ENCODE data around the gene GPD2. TPM values are rescaled to one million over a fixed set of nuclear protein-coding genes. Genes with fewer than 3 reads are reported as not detected.

Gene GPD2
- total and polyA plus RNA-seq, 2 of the 8 experiments (the other 6 are each of a cell fraction or from before 2014, with no cell fraction given): 8.4 to 43.1 TPM

- POLR2A ChIA-PET (ENCODE audit: partially characterized antibody): no interaction called here
- 90% methylated on average over 3 of the region's 3 CpGs; no CpG with 5 or more reads in 1 of the 2 experiments for WGBS, 2 experiments (ENCODE audit: extremely low coverage in 1 of 2, insufficient coverage in 1 of 2, insufficient read length in 1 of 2, insufficient replicate concordance in 2 of 2, low coverage in 1 of 2, low lambda C conversion rate in 2 of 2, missing lambda C conversion rate in 1 of 2)
- no peak for DNase-seq (ENCODE audit: low read depth in 1 of 2, low spot score in 2 of 2)
Observed at GRCh38 chr2:156456616-156457015, 20.4 kb downstream of the GPD2 start.

More at GRCh38 chr2:156456616-156457015, 20.4 kb downstream of the GPD2 start:
- Histone ChIP-seq H2BK20ac (ENCODE audit: low read length) (no peak overlapping the region), H4K20me1 (replicated peaks in 1 of 2; ENCODE audit: control insufficient read depth in 1 of 2, insufficient read depth in 2 of 2, low read length in 2 of 2) (no peaks in the 10 kb centered on the region), H4K5ac (ENCODE audit: insufficient read length, low read depth, low read length) (no peak overlapping the region), H2BK120ac (replicated peaks; ENCODE audit: low read depth, low read length) (no peak overlapping the region), H2BK12ac (ENCODE audit: low read depth, low read length) (no peak overlapping the region), H3K9ac (replicated peaks in 1 of 4; ENCODE audit: extremely low read depth in 1 of 4, low read depth in 3 of 4, low read length in 3 of 4) (no peak overlapping the region), H3K56ac (replicated peaks; ENCODE audit: insufficient read length, low read depth, low read length) (no peak overlapping the region), H3K14ac (ENCODE audit: insufficient read length) (no peak overlapping the region), H3K4ac (replicated peaks; ENCODE audit: insufficient read length, low read depth, low read length) (no peak overlapping the region), H3K79me1 (ENCODE audit: low read depth, low read length) (0 out of 2 replicates have a peak, but pooled peaks cover 2% of the 10 kb centered on the region), H3K36me3 (ENCODE audit: control insufficient read depth in 2 of 4, insufficient read depth in 4 of 4, low read length in 3 of 4) (no peaks in the 10 kb centered on the region), H2BK15ac (ENCODE audit: low read length) (no peak overlapping the region; the same call in 1 of the 2 replicates), H2BK5ac (ENCODE audit: low read depth, low read length) (no peak overlapping the region), H3K27ac (ENCODE audit: low read depth, low read length) (no peak overlapping the region), H3K4me2 (ENCODE audit: insufficient read depth in 1 of 2, low read depth in 2 of 2, low read length in 2 of 2) (no peak overlapping the region), H3K18ac (ENCODE audit: extremely low read depth, low read length) (no peak overlapping the region), H3K4me1 (replicated peaks in 1 of 4; ENCODE audit: control insufficient read depth in 3 of 4, insufficient read depth in 4 of 4, low read length in 3 of 4) (peaks cover 0 to 4% (median 0%) of the 10 kb centered on the region in 4 experiments; a peak in 1 of 7 replicates), H2AFZ (ENCODE audit: low read length) (no peak overlapping the region), H4K8ac (ENCODE audit: extremely low read depth, insufficient read depth, low read length) (no peak overlapping the region), H3K27me3 (replicated peaks in 1 of 4; ENCODE audit: control insufficient read depth in 3 of 4, extremely low read depth in 1 of 4, insufficient read depth in 3 of 4, low read length in 3 of 4) (no peaks in the 10 kb centered on the region), H3K23ac (ENCODE audit: insufficient read length) (no peak overlapping the region), H3K9me3 (ENCODE audit: insufficient read depth in 2 of 2, low read depth in 1 of 2, low read length in 1 of 2) (peaks cover 0 to 10% of the 10 kb centered on the region in 2 experiments; a peak in 1 of 4 replicates), H3K23me2 (ENCODE audit: low read depth, low read length) (no peaks in the 10 kb centered on the region), H4K91ac (replicated peaks; ENCODE audit: insufficient read length, low read length) (no peak overlapping the region), H3K4me3 (ENCODE audit: extremely low read depth in 1 of 4, insufficient read depth in 2 of 4, low read depth in 3 of 4, low read length in 4 of 4) (no peak overlapping the region), H2AK5ac (ENCODE audit: low read depth, low read length) (0 out of 2 replicates have a peak overlapping the region, but pooled peaks have one; percentile 48), H3K79me2 (ENCODE audit: control insufficient read depth in 1 of 2, insufficient read depth in 2 of 2, low read length in 2 of 2) (peaks cover 0 to 10% of the 10 kb centered on the region in 2 experiments; a peak in 1 of 4 replicates)
- FAIRE-seq: no peak
- no peak for TF ChIP-seq SP1 (IDR thresholded peaks at IDR 0.05; ENCODE audit: low read depth, low read length)
- TF ChIP-seq RAD21 (IDR thresholded peaks at IDR 0.05 in 1 of 2, conservative IDR thresholded peaks at IDR 0.05 in 1 of 2; ENCODE audit: low read depth in 2 of 2, low read length in 2 of 2): no peak
- TF ChIP-seq TAF7 (optimal IDR thresholded peaks at IDR 0.05; ENCODE audit: borderline replicate concordance, low read depth, low read length): no peak
- TF ChIP-seq, protein P1, sequence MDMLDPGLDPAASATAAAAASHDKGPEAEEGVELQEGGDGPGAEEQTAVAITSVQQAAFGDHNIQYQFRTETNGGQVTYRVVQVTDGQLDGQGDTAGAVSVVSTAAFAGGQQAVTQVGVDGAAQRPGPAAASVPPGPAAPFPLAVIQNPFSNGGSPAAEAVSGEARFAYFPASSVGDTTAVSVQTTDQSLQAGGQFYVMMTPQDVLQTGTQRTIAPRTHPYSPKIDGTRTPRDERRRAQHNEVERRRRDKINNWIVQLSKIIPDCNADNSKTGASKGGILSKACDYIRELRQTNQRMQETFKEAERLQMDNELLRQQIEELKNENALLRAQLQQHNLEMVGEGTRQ (IDR thresholded peaks at IDR 0.05; ENCODE audit: low read length): no peak
- no peak for TF ChIP-seq BCL11A (IDR thresholded peaks at IDR 0.05; ENCODE audit: low read depth in 2 of 2, low read length in 2 of 2)
- TF ChIP-seq POLR2A (IDR thresholded peaks at IDR 0.05; ENCODE audit: control extremely low read depth in 1 of 2, low read depth in 2 of 2, low read length in 2 of 2): no peak
- no peak for TF ChIP-seq BRCA1 (IDR thresholded peaks at IDR 0.05; ENCODE audit: low read depth, low read length)
- no peak for TF ChIP-seq RBBP5 (IDR thresholded peaks at IDR 0.05; ENCODE audit: borderline replicate concordance, low read depth, low read length)
- TF ChIP-seq KDM5A (IDR thresholded peaks at IDR 0.05; ENCODE audit: low read length): no peak
- TF ChIP-seq CBX8 (IDR thresholded peaks at IDR 0.05; ENCODE audit: borderline replicate concordance, low read depth, low read length): no peak
- TF ChIP-seq SIN3A (conservative IDR thresholded peaks at IDR 0.05 in 1 of 2, IDR thresholded peaks at IDR 0.05 in 1 of 2; ENCODE audit: low read depth in 1 of 2, low read length in 2 of 2): no peak
- no peak for TF ChIP-seq JUN (IDR thresholded peaks at IDR 0.05; ENCODE audit: low read depth, low read length)
- CTCF ChIA-PET (ENCODE audit: partially characterized antibody): interaction anchor here (0.6 to 1.1 kb wide), 4 partner anchors 11 to 1077 kb away, joined by 3 to 5 read pairs (median 4); no protein-coding TSS in a partner anchor

Data from H1 (cell line).